Stimulated activated CD4-positive, alpha-beta T cell treated with anti-CD3 and anti-CD28 coated beads, Interleukin-12 subunit alpha, Interleukin-12 subunit beta, amount 100 ng/mL, for 24 hours (primary cell): ENCODE measurements around the gene EPX.

Experiments
- DNase-seq, 2 experiments: peaks; one replicate each; pipeline ENCODE4 v3.0.0-alpha.2; 2020; ENCODE audit warnings: low read depth in 2 of 2

The EPX gene

DNA sequence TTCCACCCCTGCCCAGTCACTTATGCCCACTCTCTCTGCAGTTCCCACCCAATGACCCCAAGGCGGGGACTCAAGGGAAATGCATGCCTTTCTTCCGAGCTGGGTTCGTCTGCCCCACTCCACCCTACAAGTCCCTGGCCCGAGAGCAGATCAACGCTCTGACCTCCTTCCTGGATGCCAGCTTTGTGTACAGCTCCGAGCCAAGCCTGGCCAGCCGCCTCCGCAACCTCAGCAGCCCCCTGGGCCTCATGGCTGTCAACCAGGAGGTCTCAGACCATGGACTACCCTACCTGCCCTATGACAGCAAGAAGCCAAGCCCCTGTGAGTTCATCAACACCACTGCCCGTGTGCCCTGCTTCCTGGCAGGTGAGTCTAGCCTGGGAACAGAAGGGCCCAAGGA lies 59.6 kb downstream of the EPX start:
- no peak for DNase-seq

GRCh38 chr17:58253082-58253481 lies 60.6 kb downstream of the EPX start:
- no peak for DNase-seq
